ENCODE data around the gene TMEM254. TPM values are rescaled to one million over a fixed set of nuclear protein-coding genes. Genes with fewer than 3 reads are reported as not detected.

Gene TMEM254
- total RNA-seq, 1 donor from 2014 or later, result 14.3 TPM

DNA sequence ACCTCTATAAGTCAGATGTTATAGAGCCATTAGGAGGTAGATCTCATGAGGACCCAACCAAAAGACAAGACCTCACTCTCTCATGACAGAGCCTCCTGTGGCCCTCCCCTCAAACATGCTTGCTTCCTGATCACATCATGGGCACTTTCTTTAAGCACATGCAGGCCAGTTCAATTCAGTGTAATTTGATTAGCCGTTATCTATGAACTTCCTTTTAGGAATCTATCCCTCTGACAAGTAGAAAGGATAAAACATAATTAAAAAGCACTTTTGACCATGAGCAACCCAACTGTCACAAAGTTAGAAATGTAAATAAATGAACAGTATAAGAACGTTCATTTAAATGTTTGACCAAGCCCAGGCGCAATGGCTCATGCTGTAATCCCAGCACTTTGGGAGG, 27.7 kb upstream of the TMEM254 start:
- Mint-ChIP-seq H3K9me3 (ENCODE audit: unreplicated experiment) (no peaks in the 10 kb centered on the region), H3K27me3 (ENCODE audit: low read depth, unreplicated experiment) (peaks cover 15% of the 10 kb centered on the region), H3K27ac (ENCODE audit: unreplicated experiment) (no peak overlapping the region), H3K4me3 (ENCODE audit: unreplicated experiment) (no peak overlapping the region), H3K36me3 (ENCODE audit: low read depth, unreplicated experiment) (no peaks in the 10 kb centered on the region), H3K4me1 (ENCODE audit: low read depth, unreplicated experiment) (no peaks in the 10 kb centered on the region)
- H2AFZ ChIP-seq (ENCODE audit: low read depth, low read length), result no peak overlapping the region
- H3K27me3 ChIP-seq (ENCODE audit: insufficient read depth, low read length), result no peaks in the 10 kb centered on the region
- H3K79me2 ChIP-seq (ENCODE audit: insufficient read depth, low read length), result no peaks in the 10 kb centered on the region
- FAIRE-seq, result no peak
- no peak overlapping the region for H3K27ac ChIP-seq (ENCODE audit: low read depth, low read length)
- no peak overlapping the region for H3K4me3 ChIP-seq (ENCODE audit: insufficient read depth, low read depth, low read length)
- no peak overlapping the region for H3K9ac ChIP-seq (ENCODE audit: low read length)
- H3K36me3 ChIP-seq (ENCODE audit: insufficient read depth, low read length), result no peaks in the 10 kb centered on the region
- H3K9me3 ChIP-seq (ENCODE audit: insufficient read depth, low read depth, low read length), result no peaks in the 10 kb centered on the region
- no peak overlapping the region for H3K4me2 ChIP-seq (ENCODE audit: low read length)
- H3K4me1 ChIP-seq (ENCODE audit: insufficient read depth, low read length), result no peaks in the 10 kb centered on the region
- DNase-seq (ENCODE audit: low read depth), result no peak
- no peaks in the 10 kb centered on the region for H4K20me1 ChIP-seq (ENCODE audit: insufficient read depth, low read length)
- no peak for TF ChIP-seq EZH2 (IDR thresholded peaks at IDR 0.05; ENCODE audit: insufficient read depth, low read length)
- TF ChIP-seq, protein P1, sequence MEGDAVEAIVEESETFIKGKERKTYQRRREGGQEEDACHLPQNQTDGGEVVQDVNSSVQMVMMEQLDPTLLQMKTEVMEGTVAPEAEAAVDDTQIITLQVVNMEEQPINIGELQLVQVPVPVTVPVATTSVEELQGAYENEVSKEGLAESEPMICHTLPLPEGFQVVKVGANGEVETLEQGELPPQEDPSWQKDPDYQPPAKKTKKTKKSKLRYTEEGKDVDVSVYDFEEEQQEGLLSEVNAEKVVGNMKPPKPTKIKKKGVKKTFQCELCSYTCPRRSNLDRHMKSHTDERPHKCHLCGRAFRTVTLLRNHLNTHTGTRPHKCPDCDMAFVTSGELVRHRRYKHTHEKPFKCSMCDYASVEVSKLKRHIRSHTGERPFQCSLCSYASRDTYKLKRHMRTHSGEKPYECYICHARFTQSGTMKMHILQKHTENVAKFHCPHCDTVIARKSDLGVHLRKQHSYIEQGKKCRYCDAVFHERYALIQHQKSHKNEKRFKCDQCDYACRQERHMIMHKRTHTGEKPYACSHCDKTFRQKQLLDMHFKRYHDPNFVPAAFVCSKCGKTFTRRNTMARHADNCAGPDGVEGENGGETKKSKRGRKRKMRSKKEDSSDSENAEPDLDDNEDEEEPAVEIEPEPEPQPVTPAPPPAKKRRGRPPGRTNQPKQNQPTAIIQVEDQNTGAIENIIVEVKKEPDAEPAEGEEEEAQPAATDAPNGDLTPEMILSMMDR (IDR thresholded peaks at IDR 0.05; ENCODE audit: insufficient read depth, low read depth, low read length), result no peak

DNA sequence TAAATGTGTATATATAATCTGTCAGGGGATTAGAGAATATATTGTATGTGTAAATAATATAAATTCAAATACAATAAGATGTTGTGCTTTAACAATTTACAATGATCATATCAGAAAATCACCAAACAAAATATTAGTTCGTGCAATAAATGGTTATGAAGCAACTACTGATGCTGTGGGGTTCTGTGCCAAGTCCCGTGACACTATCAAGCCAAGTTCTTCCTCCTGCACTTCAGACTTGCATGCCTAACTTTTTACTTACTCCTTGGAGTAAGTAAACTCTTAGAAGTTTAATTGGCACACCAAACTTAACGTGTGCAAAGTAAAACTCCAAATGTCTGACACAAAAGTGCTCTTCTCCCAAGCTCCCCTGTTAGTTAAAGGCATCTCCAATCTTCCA, 26.5 kb upstream of the TMEM254 start:
- Histone ChIP-seq H3K9me3 (ENCODE audit: insufficient read depth, low read depth, low read length) (no peaks in the 10 kb centered on the region), H2AFZ (ENCODE audit: low read depth, low read length) (no peak overlapping the region), H3K36me3 (ENCODE audit: insufficient read depth, low read length) (no peaks in the 10 kb centered on the region), H3K4me3 (ENCODE audit: insufficient read depth, low read depth, low read length) (no peak overlapping the region), H3K4me2 (ENCODE audit: low read length) (no peak overlapping the region), H3K9ac (ENCODE audit: low read length) (no peak overlapping the region), H3K4me1 (ENCODE audit: insufficient read depth, low read length) (no peaks in the 10 kb centered on the region), H3K27me3 (ENCODE audit: insufficient read depth, low read length) (no peaks in the 10 kb centered on the region), H3K27ac (ENCODE audit: low read depth, low read length) (no peak overlapping the region), H4K20me1 (ENCODE audit: insufficient read depth, low read length) (no peaks in the 10 kb centered on the region), H3K79me2 (ENCODE audit: insufficient read depth, low read length) (no peaks in the 10 kb centered on the region)
- TF ChIP-seq, protein P1 (IDR thresholded peaks at IDR 0.05; ENCODE audit: insufficient read depth, low read depth, low read length), result no peak
- TF ChIP-seq EZH2 (IDR thresholded peaks at IDR 0.05; ENCODE audit: insufficient read depth, low read length), result no peak
- Mint-ChIP-seq H3K9me3 (ENCODE audit: unreplicated experiment) (no peaks in the 10 kb centered on the region), H3K4me1 (ENCODE audit: low read depth, unreplicated experiment) (no peaks in the 10 kb centered on the region), H3K4me3 (ENCODE audit: unreplicated experiment) (no peak overlapping the region), H3K27ac (ENCODE audit: unreplicated experiment) (no peak overlapping the region), H3K36me3 (ENCODE audit: low read depth, unreplicated experiment) (no peaks in the 10 kb centered on the region), H3K27me3 (ENCODE audit: low read depth, unreplicated experiment) (peaks cover 14% of the 10 kb centered on the region)
- FAIRE-seq, result no peak
- no peak for DNase-seq (ENCODE audit: low read depth)

DNA sequence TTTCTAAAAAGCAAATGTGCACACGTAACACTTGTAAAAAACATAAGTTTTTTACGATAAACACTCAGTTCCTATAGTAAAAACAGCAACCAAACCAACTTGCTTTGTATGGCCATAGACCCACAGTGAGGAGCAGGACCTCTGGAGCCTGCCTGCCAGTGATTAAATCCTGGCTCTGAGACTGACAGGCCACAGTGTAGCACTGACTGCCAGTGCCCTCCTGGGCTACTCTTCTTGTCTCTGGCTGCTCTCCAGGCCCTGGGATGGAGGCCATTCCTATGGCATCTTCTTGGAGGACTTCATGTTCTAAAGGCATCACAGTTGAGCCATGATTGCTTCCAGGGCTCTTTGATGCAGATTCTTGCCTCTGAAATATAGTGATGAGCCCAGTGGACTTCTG, 22.7 kb upstream of the TMEM254 start:
- Mint-ChIP-seq H3K36me3 (ENCODE audit: low read depth, unreplicated experiment) (no peaks in the 10 kb centered on the region), H3K4me3 (ENCODE audit: unreplicated experiment) (no peak overlapping the region), H3K27ac (ENCODE audit: unreplicated experiment) (no peak overlapping the region), H3K9me3 (ENCODE audit: unreplicated experiment) (no peaks in the 10 kb centered on the region), H3K27me3 (ENCODE audit: low read depth, unreplicated experiment) (peaks cover 3% of the 10 kb centered on the region), H3K4me1 (ENCODE audit: low read depth, unreplicated experiment) (no peaks in the 10 kb centered on the region)
- Histone ChIP-seq H3K9ac (ENCODE audit: low read length) (no peak overlapping the region), H3K4me3 (ENCODE audit: insufficient read depth, low read depth, low read length) (no peak overlapping the region), H2AFZ (ENCODE audit: low read depth, low read length) (no peak overlapping the region), H3K4me1 (ENCODE audit: insufficient read depth, low read length) (no peaks in the 10 kb centered on the region), H3K9me3 (ENCODE audit: insufficient read depth, low read depth, low read length) (no peaks in the 10 kb centered on the region), H3K4me2 (ENCODE audit: low read length) (no peak overlapping the region), H3K79me2 (ENCODE audit: insufficient read depth, low read length) (no peaks in the 10 kb centered on the region), H3K27ac (ENCODE audit: low read depth, low read length) (no peak overlapping the region), H4K20me1 (ENCODE audit: insufficient read depth, low read length) (no peaks in the 10 kb centered on the region), H3K36me3 (ENCODE audit: insufficient read depth, low read length) (no peaks in the 10 kb centered on the region), H3K27me3 (ENCODE audit: insufficient read depth, low read length) (no peaks in the 10 kb centered on the region)
- TF ChIP-seq, protein P1 (IDR thresholded peaks at IDR 0.05; ENCODE audit: insufficient read depth, low read depth, low read length), result no peak
- TF ChIP-seq EZH2 (IDR thresholded peaks at IDR 0.05; ENCODE audit: insufficient read depth, low read length), result no peak
- FAIRE-seq, result no peak
- DNase-seq (ENCODE audit: low read depth), result no peak

Data from astrocyte (in vitro differentiated cells and primary cell).